ENCODE measurements around the gene RSPO3. TPM values are rescaled to one million over a fixed set of nuclear protein-coding genes. Genes with fewer than 3 reads are reported as not detected.

The RSPO3 gene
- total and polyA plus RNA-seq, 3 experiments from 2014 or later: not detected

DNA sequence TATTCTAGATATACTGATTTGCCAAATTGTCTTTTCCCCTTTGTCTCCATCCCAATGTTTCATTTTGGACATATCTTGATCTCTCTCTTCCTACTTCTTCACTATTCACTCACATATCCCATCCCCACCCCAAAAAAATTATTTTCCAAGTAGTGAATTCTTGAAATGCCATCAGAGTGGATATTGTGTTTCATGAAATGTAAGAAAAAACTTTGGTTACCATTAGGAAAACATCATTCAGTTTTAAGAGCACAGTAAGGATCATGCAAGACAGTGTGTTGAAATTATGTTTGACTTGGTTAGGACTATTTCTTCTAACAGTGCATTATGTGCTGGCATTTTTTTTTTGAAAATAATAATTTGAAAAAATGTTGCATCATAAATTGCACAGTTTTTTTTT is 5.7 kb downstream of the RSPO3 start:
- Mint-ChIP-seq H3K4me3 (no peak overlapping the region), H3K9me3 (no peaks in the 10 kb centered on the region), H3K27me3 (peaks cover 16 to 53% of the 10 kb centered on the region in 2 donors), H3K4me1 (peaks cover 11 to 23% (median 14%) of the 10 kb centered on the region in 3 donors), H3K36me3 (no peaks in the 10 kb centered on the region), H3K27ac (no peak overlapping the region)
- ChIA-PET CTCF (no interaction called here), POLR2A (no interaction called here)
- no peak for DNase-seq
- H3K27me3 ChIP-seq (ENCODE audit: insufficient read depth, low read length, poor library complexity, severe bottlenecking): peaks cover 8% of the 10 kb centered on the region
- H3K4me1 ChIP-seq (ENCODE audit: insufficient read depth, low read length): no peaks in the 10 kb centered on the region
- no peak overlapping the region for H3K4me3 ChIP-seq (ENCODE audit: low read length)
- no peaks in the 10 kb centered on the region for H3K9me3 ChIP-seq (ENCODE audit: low read length)
- H3K27ac ChIP-seq (ENCODE audit: low read depth, low read length): no peak overlapping the region
- H3K36me3 ChIP-seq (ENCODE audit: insufficient read depth, low read length): no peaks in the 10 kb centered on the region

DNA sequence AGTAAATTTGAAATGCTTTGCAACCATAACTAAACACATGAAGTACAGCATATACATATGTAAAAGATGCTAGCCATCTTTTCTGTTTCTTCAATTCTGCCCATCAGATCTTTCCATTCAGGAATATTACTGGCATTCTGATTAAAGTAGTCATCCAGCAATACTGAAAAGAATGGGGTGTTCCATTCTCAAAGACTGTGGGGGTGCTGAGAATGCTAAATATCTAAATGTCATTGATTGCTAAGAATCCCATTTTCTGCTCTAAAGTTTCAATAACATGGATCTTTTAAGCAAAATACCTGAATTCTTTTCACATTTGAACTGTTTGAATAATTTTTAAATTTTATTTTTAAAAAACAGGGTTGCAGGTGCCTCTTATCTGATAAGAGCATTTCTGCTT is 6.2 kb downstream of the RSPO3 start:
- Mint-ChIP-seq H3K27me3 (peaks cover 14 to 58% of the 10 kb centered on the region in 2 donors), H3K9me3 (no peaks in the 10 kb centered on the region), H3K4me1 (peaks cover 11 to 20% (median 14%) of the 10 kb centered on the region in 3 donors), H3K27ac (no peak overlapping the region), H3K4me3 (no peak overlapping the region), H3K36me3 (no peaks in the 10 kb centered on the region)
- DNase-seq: no peak
- ChIA-PET CTCF (no interaction called here), POLR2A (no interaction called here)
- Histone ChIP-seq H3K4me1 (ENCODE audit: insufficient read depth, low read length) (no peaks in the 10 kb centered on the region), H3K36me3 (ENCODE audit: insufficient read depth, low read length) (no peaks in the 10 kb centered on the region), H3K4me3 (ENCODE audit: low read length) (no peak overlapping the region), H3K9me3 (ENCODE audit: low read length) (no peaks in the 10 kb centered on the region), H3K27me3 (ENCODE audit: insufficient read depth, low read length, poor library complexity, severe bottlenecking) (peaks cover 8% of the 10 kb centered on the region), H3K27ac (ENCODE audit: low read depth, low read length) (no peak overlapping the region)

DNA sequence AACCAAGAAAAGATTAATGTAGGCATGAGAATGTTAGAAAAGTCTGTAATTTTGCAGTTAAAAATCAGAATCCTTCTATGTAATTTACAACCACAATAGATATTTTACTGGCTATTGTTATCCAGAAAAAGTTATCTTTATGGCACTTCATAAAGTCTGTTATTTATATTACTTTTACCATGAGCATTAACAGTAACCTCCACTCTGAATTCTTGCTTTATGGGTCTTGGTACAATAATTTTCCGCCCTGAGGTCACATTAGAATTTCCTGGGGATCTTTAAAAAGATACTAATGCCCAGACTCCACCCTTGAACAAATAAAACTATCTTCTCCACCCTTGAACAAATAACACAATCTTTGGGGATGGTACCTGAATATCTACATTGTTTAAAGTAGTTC is 9.6 kb downstream of the RSPO3 start:
- no peaks in the 10 kb centered on the region for H3K4me1 Mint-ChIP-seq
- Histone ChIP-seq H3K36me3 (ENCODE audit: insufficient read depth, low read length) (no peaks in the 10 kb centered on the region), H3K27me3 (ENCODE audit: insufficient read depth, low read length, poor library complexity, severe bottlenecking) (no peaks in the 10 kb centered on the region), H3K4me1 (ENCODE audit: insufficient read depth, low read length) (no peaks in the 10 kb centered on the region), H3K27ac (ENCODE audit: low read depth, low read length) (no peak overlapping the region), H3K4me3 (ENCODE audit: low read length) (no peak overlapping the region), H3K9me3 (ENCODE audit: low read length) (no peaks in the 10 kb centered on the region)
- DNase-seq: no peak
- no peaks in the 10 kb centered on the region for H3K9me3 Mint-ChIP-seq
- H3K4me3 Mint-ChIP-seq: no peak overlapping the region
- no peaks in the 10 kb centered on the region for H3K36me3 Mint-ChIP-seq
- H3K27me3 Mint-ChIP-seq: peaks cover 8 to 35% of the 10 kb centered on the region in 2 donors
- CTCF ChIA-PET: no interaction called here
- POLR2A ChIA-PET: no interaction called here
- H3K27ac Mint-ChIP-seq: no peak overlapping the region

DNA sequence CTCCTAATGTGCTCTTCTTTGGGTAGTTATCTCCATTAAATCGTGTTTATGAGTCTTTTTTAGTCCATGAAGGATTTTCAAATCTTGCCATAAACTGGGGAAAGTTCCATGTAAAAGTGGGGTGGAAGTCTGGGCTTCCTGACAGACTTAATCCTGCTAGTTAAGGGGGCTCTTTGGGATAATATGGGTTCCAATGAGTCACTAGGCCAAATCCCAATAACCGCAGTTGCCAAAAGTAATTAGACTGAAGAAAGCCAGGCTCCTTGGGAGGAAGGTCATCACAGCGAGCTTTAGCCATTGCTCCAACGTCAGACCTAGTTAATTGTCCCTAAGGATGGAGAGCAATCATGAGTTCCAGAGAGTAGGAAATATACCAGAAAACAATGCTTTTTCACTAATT is 10.8 kb downstream of the RSPO3 start:
- Mint-ChIP-seq H3K4me1 (no peaks in the 10 kb centered on the region), H3K4me3 (no peak overlapping the region), H3K27ac (no peak overlapping the region), H3K36me3 (no peaks in the 10 kb centered on the region), H3K9me3 (no peaks in the 10 kb centered on the region), H3K27me3 (peaks cover 8 to 25% of the 10 kb centered on the region in 2 donors)
- H3K36me3 ChIP-seq (ENCODE audit: insufficient read depth, low read length): no peaks in the 10 kb centered on the region
- no peak overlapping the region for H3K4me3 ChIP-seq (ENCODE audit: low read length)
- H3K27me3 ChIP-seq (ENCODE audit: insufficient read depth, low read length, poor library complexity, severe bottlenecking): no peaks in the 10 kb centered on the region
- CTCF ChIA-PET: no interaction called here
- H3K4me1 ChIP-seq (ENCODE audit: insufficient read depth, low read length): no peaks in the 10 kb centered on the region
- H3K27ac ChIP-seq (ENCODE audit: low read depth, low read length): no peak overlapping the region
- no peak for DNase-seq
- no peaks in the 10 kb centered on the region for H3K9me3 ChIP-seq (ENCODE audit: low read length)
- POLR2A ChIA-PET: no interaction called here

DNA sequence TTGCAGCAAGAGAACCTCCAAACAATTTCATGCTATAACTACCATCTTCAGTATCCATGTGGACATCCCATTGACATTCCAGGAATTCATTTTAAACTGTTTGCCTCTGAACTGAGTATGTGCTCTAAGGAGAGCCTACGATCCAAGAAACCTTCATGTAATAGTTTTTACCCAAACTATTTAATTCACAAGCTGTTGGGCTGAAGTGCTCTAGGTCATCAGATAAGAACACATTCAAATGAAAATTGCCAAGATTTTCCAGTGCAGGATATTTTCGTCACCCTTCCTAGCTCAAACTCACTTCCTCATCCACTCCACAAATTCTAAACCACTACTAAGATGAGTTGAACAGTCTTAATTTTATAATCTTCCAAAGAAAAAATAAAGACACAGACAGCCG is 12.8 kb downstream of the RSPO3 start:
- Mint-ChIP-seq H3K4me1 (no peaks in the 10 kb centered on the region), H3K27me3 (peaks cover 8 to 19% of the 10 kb centered on the region in 2 donors), H3K4me3 (no peak overlapping the region), H3K9me3 (peaks cover 0 to 2% (median 0%) of the 10 kb centered on the region in 5 donors), H3K36me3 (peaks cover 0 to 1% (median 0%) of the 10 kb centered on the region in 3 donors), H3K27ac (no peak overlapping the region)
- Histone ChIP-seq H3K27me3 (ENCODE audit: insufficient read depth, low read length, poor library complexity, severe bottlenecking) (no peaks in the 10 kb centered on the region), H3K27ac (ENCODE audit: low read depth, low read length) (no peak overlapping the region), H3K4me1 (ENCODE audit: insufficient read depth, low read length) (no peaks in the 10 kb centered on the region), H3K36me3 (ENCODE audit: insufficient read depth, low read length) (no peaks in the 10 kb centered on the region), H3K9me3 (ENCODE audit: low read length) (no peaks in the 10 kb centered on the region), H3K4me3 (ENCODE audit: low read length) (no peak overlapping the region)
- CTCF ChIA-PET: no interaction called here
- no peak for DNase-seq
- POLR2A ChIA-PET: no interaction called here

DNA sequence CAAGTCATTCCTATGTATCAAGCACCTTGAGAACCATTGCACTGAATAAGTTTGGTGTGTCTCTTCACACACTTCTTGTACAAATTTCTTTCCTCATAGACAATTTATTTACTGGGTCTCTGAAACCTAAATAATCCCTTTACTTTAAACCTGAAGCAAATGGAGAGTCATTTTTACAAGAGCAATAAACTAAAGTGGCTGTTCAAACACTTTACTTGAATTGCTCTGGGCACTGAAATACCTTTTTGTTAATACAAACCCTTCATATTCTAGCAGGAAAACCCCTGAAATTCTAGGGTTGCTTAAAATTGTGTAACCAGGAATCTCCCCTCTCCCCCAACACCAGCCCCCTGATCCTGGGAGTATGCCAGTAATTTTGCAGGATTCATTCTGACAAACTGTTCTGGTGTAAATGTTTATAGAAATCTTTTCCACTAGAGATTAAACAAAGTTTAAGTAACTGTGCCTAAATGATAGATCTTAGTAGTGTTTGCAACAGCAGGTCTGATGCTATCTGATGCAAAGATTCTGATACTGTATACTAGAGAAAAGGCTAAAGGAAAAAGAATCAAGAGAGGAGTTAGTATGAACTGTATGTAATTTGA is 13.4 kb downstream of the RSPO3 start:
- Mint-ChIP-seq H3K27ac (no peak overlapping the region), H3K36me3 (peaks cover 0 to 1% (median 0%) of the 10 kb centered on the region in 3 donors), H3K4me3 (no peak overlapping the region), H3K27me3 (peaks cover 8 to 19% of the 10 kb centered on the region in 2 donors), H3K9me3 (peaks cover 0 to 2% (median 0%) of the 10 kb centered on the region in 5 donors), H3K4me1 (no peaks in the 10 kb centered on the region)
- Histone ChIP-seq H3K4me3 (ENCODE audit: low read length) (no peak overlapping the region), H3K4me1 (ENCODE audit: insufficient read depth, low read length) (no peaks in the 10 kb centered on the region), H3K9me3 (ENCODE audit: low read length) (no peaks in the 10 kb centered on the region), H3K36me3 (ENCODE audit: insufficient read depth, low read length) (no peaks in the 10 kb centered on the region), H3K27ac (ENCODE audit: low read depth, low read length) (no peak overlapping the region), H3K27me3 (ENCODE audit: insufficient read depth, low read length, poor library complexity, severe bottlenecking) (no peaks in the 10 kb centered on the region)
- DNase-seq: no peak
- POLR2A ChIA-PET: no interaction called here
- CTCF ChIA-PET: no interaction called here

DNA sequence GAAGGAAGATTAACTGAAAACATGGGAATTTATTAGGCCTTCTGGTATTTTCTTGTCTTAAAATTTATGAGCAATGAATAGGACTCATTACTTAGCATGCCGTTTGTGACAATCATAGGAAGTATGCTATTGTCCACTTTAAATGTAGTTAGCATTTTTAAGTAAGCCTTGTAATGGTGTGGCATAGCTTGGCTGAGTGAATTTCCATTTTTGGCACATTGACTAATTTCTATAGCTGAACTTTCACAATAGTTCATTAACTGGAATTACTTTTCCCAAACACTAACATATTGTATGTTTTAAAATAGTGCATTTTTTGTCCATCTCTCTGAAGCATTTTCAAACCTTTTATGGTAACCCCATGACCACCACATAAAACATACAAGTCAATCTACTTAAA is 15.7 kb downstream of the RSPO3 start:
- Histone ChIP-seq H3K4me1 (ENCODE audit: insufficient read depth, low read length) (no peaks in the 10 kb centered on the region), H3K27me3 (ENCODE audit: insufficient read depth, low read length, poor library complexity, severe bottlenecking) (no peaks in the 10 kb centered on the region), H3K4me3 (ENCODE audit: low read length) (no peak overlapping the region), H3K27ac (ENCODE audit: low read depth, low read length) (no peak overlapping the region), H3K9me3 (ENCODE audit: low read length) (no peaks in the 10 kb centered on the region), H3K36me3 (ENCODE audit: insufficient read depth, low read length) (no peaks in the 10 kb centered on the region)
- POLR2A ChIA-PET: no interaction called here
- Mint-ChIP-seq H3K27me3 (peaks cover 8 to 9% of the 10 kb centered on the region in 2 donors), H3K36me3 (peaks cover 0 to 1% (median 0%) of the 10 kb centered on the region in 3 donors), H3K27ac (no peak overlapping the region), H3K4me3 (no peak overlapping the region), H3K9me3 (peaks cover 0 to 2% (median 0%) of the 10 kb centered on the region in 5 donors), H3K4me1 (no peaks in the 10 kb centered on the region)
- CTCF ChIA-PET: no interaction called here
- no peak for DNase-seq

DNA sequence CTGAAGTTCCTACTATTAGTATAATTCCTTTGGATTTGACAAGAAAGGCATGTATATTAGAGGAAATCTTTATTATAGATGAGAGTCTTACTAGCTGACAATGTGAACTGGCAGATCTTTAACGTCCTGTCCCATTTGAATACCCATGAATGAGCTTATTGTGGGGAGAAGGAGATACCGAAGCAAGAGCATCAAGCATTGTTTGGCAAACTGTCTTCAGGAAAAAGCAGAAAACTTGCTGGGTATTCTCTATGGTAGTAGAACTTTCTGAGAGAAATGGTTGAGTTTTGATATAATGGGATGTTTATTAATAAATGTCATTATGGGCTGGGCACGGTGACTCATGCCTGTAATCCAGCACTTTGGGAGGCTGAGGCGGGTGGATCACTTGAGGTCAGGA is 18.3 kb downstream of the RSPO3 start:
- DNase-seq: no peak
- Histone ChIP-seq H3K4me3 (ENCODE audit: low read length) (no peak overlapping the region), H3K27me3 (ENCODE audit: insufficient read depth, low read length, poor library complexity, severe bottlenecking) (no peaks in the 10 kb centered on the region), H3K9me3 (ENCODE audit: low read length) (no peaks in the 10 kb centered on the region), H3K27ac (ENCODE audit: low read depth, low read length) (no peak overlapping the region), H3K4me1 (ENCODE audit: insufficient read depth, low read length) (no peaks in the 10 kb centered on the region), H3K36me3 (ENCODE audit: insufficient read depth, low read length) (no peaks in the 10 kb centered on the region)
- peaks cover 0 to 1% (median 0%) of the 10 kb centered on the region in 3 donors for H3K36me3 Mint-ChIP-seq
- CTCF ChIA-PET: no interaction called here
- peak overlapping the region in 1 of 8 donors; percentile 12 for H3K27ac Mint-ChIP-seq
- peaks cover 0 to 2% (median 0%) of the 10 kb centered on the region in 5 donors for H3K9me3 Mint-ChIP-seq
- H3K27me3 Mint-ChIP-seq: peaks cover 0 to 6% of the 10 kb centered on the region in 2 donors
- POLR2A ChIA-PET: no interaction called here
- H3K4me3 Mint-ChIP-seq: no peak overlapping the region
- no peaks in the 10 kb centered on the region for H3K4me1 Mint-ChIP-seq

DNA sequence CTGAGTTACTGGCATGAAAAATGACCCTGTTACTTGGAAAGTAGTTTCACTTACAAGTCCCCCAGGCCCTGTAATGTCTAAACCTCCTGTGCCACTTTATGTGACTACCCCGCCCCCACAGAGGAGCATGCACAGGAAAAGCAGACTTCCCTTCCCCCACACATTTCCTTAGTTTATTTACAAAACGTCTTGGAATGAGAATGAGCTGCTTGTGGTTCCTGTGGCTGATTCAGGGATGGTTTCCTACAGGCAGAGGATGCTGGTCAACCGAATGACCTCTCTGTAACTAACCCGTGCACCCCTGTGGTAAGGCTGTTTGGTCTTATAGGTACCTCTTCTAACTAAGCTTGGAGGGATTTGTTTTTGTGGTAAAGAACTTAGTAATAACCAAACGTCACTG is 28.5 kb downstream of the RSPO3 start:
- no peaks in the 10 kb centered on the region for H3K4me1 ChIP-seq (ENCODE audit: insufficient read depth, low read length)
- no peaks in the 10 kb centered on the region for H3K36me3 Mint-ChIP-seq
- H3K27me3 ChIP-seq (ENCODE audit: insufficient read depth, low read length, poor library complexity, severe bottlenecking): no peaks in the 10 kb centered on the region
- DNase-seq: no peak
- no peak overlapping the region for H3K27ac ChIP-seq (ENCODE audit: low read depth, low read length)
- no peaks in the 10 kb centered on the region for H3K9me3 Mint-ChIP-seq
- no peak overlapping the region for H3K4me3 ChIP-seq (ENCODE audit: low read length)
- ChIA-PET CTCF (no interaction called here), POLR2A (no interaction called here)
- H3K4me1 Mint-ChIP-seq: no peaks in the 10 kb centered on the region
- no peaks in the 10 kb centered on the region for H3K36me3 ChIP-seq (ENCODE audit: insufficient read depth, low read length)
- no peaks in the 10 kb centered on the region for H3K9me3 ChIP-seq (ENCODE audit: low read length)
- no peak overlapping the region for H3K4me3 Mint-ChIP-seq
- peaks cover 3 to 22% of the 10 kb centered on the region in 2 donors for H3K27me3 Mint-ChIP-seq
- no peak overlapping the region for H3K27ac Mint-ChIP-seq

Measured in CD8-positive, alpha-beta memory T cell (primary cell).